NT2/D1 (cell line): ENCODE data around the gene PHGDH.

Experiments
- SUZ12 ChIP-seq: IDR thresholded peaks from 2 replicates; pipeline ENCODE4 v1.6.1; 2011; ENCODE audit not compliant: insufficient read length, insufficient read depth; ENCODE audit errors: extremely low read depth
- YY1 ChIP-seq: IDR thresholded peaks from 2 replicates; pipeline ENCODE4 v1.6.1; 2011; ENCODE audit not compliant: insufficient read length, insufficient read depth
- ZNF274 ChIP-seq: IDR thresholded peaks from 2 replicates; pipeline ENCODE4 v1.6.1; 2011; ENCODE audit warnings: mild to moderate bottlenecking, low read depth, low read length

GRCh38 chr1:119686661-119687060, 25.1 kb upstream of the PHGDH start:
- no peak for TF ChIP-seq YY1
- no peak for TF ChIP-seq SUZ12
- TF ChIP-seq ZNF274, result no peak
